ENCODE measurements around the gene PTP4A2.

DNA sequence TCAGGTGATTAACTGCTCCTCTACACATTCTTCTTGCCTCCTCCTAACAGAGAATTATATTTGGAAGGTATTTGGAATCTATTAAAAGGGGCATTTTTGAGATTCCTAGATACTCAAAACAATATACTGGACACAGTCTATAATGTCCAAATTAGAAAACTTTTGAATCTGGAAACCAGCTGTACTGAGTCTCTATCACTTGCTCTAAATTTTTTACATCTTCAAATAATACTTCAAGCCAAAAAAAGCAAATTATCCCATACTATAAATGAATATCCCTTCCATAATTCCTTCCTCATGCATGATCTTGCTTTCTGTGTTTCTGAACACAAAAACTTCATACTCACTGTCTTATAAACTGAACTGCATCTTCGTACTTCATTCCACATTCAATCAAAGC lies 28.5 kb downstream of the PTP4A2 start:
- TF ChIP-seq ZNF121 (CRISPR knock-in tag; IDR thresholded peaks at IDR 0.05) (no peak), KDM1A (CRISPR knock-in tag; IDR thresholded peaks at IDR 0.05) (no peak), ZNF18 (CRISPR knock-in tag; IDR thresholded peaks at IDR 0.05; ENCODE audit: insufficient replicate concordance) (no peak), POLR2A (IDR thresholded peaks at IDR 0.05; ENCODE audit: insufficient read depth in 1 of 2, low read depth in 2 of 2, low read length in 2 of 2) (no peak), LBX2 (CRISPR knock-in tag; IDR thresholded peaks at IDR 0.05; ENCODE audit: borderline replicate concordance) (no peak), ZNF17 (CRISPR knock-in tag; IDR thresholded peaks at IDR 0.05) (no peak)

Data from HepG2 (cell line).